Ascending aorta (tissue), 2 donors: ENCODE data around the gene WAC. TPM values are rescaled to one million over a fixed set of nuclear protein-coding genes. Genes with fewer than 3 reads are reported as not detected.
"Not testable (repeated sequence)": the region's sequence is repeated elsewhere in the genome, so short reads cannot be mapped to it uniquely, and the experiment has no call there.

Experiments
- DNase-seq, 2 donors: peaks; one replicate each; pipeline ENCODE4 v3.0.0-alpha.2; 2019; ENCODE audit warnings: low spot score in 2 of 2
- H3K27ac ChIP-seq, 2 donors: fragments of 200-600 bp; sonication (generic); one replicate each; pipeline ENCODE4 v1.5.1; 2016 to 2017; ENCODE audit warnings: mild to moderate bottlenecking in 1 of 2
- H3K27me3 ChIP-seq: fragments of 200-600 bp; sonication (generic); one replicate; pipeline ENCODE4 v1.5.1; 2017
- H3K36me3 ChIP-seq, 2 donors: fragments of 200-600 bp; sonication (generic); one replicate each; pipeline ENCODE4 v1.5.1; 2016
- H3K4me1 ChIP-seq, 2 donors: fragments of 200-600 bp; sonication (generic); one replicate each; pipeline ENCODE4 v1.5.1; 2016 to 2017; ENCODE audit warnings: mild to moderate bottlenecking in 1 of 2
- H3K4me3 ChIP-seq, 2 donors: fragments of 200-600 bp; sonication (generic); one replicate each; pipeline ENCODE4 v1.5.1; 2016 to 2017; ENCODE audit warnings: mild to moderate bottlenecking in 1 of 2
- H3K9me3 ChIP-seq, 2 donors: fragments of 200-600 bp; sonication (generic); one replicate each; pipeline ENCODE4 v1.5.1; 2016
- intact Hi-C: fragments of 100-400 bp; cut with DNase I; formaldehyde crosslinking; loops from one replicate; pipeline ENCODE4 v1.15.1; 2023
- total RNA-seq: library from RNA; depleted of rRNA; stranded (reverse); fragments of >200 nt; gene quantifications from one replicate; pipeline ENCODE4 v1.1.0, GENCODE V29; 2016
- TF ChIP-seq, protein P1 (sequence below), 3 experiments: fragments of 200-600 bp in 2 of 3; fragments of 450-650 bp in 1 of 3; sonication (generic) in 2 of 3; IDR thresholded peaks; one replicate each; pipeline ENCODE4 v1.5.1; 2016 to 2019; ENCODE audit warnings: antibody characterized with exemption in 3 of 3, mild to moderate bottlenecking in 1 of 3, moderate library complexity in 1 of 3

The WAC gene
- total RNA-seq, 1 donor from 2014 or later, result 30.5 TPM

DNA sequence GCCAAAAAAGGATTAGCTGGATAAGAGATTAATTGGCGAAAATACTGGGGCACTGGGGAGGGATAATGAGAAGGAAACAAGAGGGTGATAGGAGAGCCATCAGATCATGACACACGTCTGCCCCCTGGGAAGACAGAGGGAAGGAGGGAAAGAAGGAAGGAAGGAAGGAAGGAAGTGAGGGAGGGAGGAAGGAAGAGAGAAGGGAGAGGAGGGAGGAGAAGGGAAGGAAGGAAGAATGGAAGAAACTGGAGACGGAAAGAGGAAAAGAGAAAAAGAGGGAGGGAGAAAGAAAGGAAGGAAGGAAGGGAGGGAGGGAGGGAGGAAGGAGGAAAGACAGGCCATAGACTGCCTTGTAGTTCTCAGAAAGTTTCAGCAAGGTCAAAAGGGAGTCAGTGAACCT, 37.8 kb upstream of the WAC start:
- H3K9me3 ChIP-seq, result no peaks in the 10 kb centered on the region
- H3K4me1 ChIP-seq, result no peaks in the 10 kb centered on the region
- no peak overlapping the region for H3K4me3 ChIP-seq
- TF ChIP-seq, protein P1, sequence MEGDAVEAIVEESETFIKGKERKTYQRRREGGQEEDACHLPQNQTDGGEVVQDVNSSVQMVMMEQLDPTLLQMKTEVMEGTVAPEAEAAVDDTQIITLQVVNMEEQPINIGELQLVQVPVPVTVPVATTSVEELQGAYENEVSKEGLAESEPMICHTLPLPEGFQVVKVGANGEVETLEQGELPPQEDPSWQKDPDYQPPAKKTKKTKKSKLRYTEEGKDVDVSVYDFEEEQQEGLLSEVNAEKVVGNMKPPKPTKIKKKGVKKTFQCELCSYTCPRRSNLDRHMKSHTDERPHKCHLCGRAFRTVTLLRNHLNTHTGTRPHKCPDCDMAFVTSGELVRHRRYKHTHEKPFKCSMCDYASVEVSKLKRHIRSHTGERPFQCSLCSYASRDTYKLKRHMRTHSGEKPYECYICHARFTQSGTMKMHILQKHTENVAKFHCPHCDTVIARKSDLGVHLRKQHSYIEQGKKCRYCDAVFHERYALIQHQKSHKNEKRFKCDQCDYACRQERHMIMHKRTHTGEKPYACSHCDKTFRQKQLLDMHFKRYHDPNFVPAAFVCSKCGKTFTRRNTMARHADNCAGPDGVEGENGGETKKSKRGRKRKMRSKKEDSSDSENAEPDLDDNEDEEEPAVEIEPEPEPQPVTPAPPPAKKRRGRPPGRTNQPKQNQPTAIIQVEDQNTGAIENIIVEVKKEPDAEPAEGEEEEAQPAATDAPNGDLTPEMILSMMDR (IDR thresholded peaks at IDR 0.05), result no peak
- no peaks in the 10 kb centered on the region for H3K27me3 ChIP-seq
- DNase-seq, result no peak
- intact Hi-C loops, result no loop called here
- H3K36me3 ChIP-seq, result no peaks in the 10 kb centered on the region
- no peak overlapping the region for H3K27ac ChIP-seq

DNA sequence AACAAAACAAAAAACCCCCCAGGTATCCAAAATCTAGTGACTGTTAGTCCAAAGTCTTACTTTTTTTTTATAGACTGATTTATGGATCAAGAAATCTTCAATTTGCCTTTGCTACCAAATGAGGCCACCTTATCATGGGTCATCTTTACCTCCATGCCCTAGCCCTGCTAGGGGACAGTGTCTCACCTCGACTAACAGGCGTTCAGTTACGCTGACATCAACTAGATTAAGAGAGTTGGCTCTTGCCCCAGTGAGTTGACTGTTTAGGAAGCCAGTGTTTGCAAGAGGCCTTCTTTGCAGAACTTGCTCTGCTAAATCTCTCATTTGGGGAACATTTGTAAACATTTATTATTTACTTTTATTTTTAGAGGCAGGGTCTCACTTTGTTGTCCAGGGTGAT, 36.9 kb upstream of the WAC start:
- H3K27me3 ChIP-seq, result no peaks in the 10 kb centered on the region
- no peak overlapping the region for H3K27ac ChIP-seq
- no peaks in the 10 kb centered on the region for H3K9me3 ChIP-seq
- no peak overlapping the region for H3K4me3 ChIP-seq
- TF ChIP-seq, protein P1 (IDR thresholded peaks at IDR 0.05), result no peak
- DNase-seq, result no peak
- H3K4me1 ChIP-seq, result no peaks in the 10 kb centered on the region
- H3K36me3 ChIP-seq, result no peaks in the 10 kb centered on the region
- intact Hi-C loops, result no loop called here

DNA sequence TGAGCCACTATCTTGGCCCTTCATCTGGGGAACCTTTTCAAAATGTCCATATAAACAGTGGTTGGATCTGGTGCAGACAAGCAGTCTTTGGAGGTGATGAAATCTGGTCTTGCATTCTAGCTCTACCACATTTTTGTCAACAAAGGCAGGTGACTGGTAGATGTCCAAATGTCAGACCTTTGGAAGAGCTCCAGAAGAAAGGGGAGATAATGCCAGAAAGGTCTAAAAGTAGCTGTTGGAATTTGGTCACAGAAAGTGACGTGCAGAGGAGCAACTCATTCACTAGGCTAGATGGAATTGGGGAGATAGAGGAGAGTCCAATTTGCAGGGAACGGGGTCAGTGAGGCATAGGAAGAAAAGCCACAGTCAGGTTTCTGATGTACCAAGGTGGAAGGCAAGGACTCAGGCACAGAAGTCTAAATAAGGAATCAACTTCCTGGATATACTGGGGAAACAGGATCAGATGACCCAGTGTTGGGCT, 36.4 kb upstream of the WAC start:
- TF ChIP-seq, protein P1 (IDR thresholded peaks at IDR 0.05), result no peak
- Histone ChIP-seq H3K9me3 (no peaks in the 10 kb centered on the region), H3K27me3 (no peaks in the 10 kb centered on the region), H3K4me1 (no peaks in the 10 kb centered on the region), H3K27ac (no peak overlapping the region), H3K4me3 (no peak overlapping the region), H3K36me3 (no peaks in the 10 kb centered on the region)
- intact Hi-C loops, result no loop called here
- DNase-seq, result no peak

DNA sequence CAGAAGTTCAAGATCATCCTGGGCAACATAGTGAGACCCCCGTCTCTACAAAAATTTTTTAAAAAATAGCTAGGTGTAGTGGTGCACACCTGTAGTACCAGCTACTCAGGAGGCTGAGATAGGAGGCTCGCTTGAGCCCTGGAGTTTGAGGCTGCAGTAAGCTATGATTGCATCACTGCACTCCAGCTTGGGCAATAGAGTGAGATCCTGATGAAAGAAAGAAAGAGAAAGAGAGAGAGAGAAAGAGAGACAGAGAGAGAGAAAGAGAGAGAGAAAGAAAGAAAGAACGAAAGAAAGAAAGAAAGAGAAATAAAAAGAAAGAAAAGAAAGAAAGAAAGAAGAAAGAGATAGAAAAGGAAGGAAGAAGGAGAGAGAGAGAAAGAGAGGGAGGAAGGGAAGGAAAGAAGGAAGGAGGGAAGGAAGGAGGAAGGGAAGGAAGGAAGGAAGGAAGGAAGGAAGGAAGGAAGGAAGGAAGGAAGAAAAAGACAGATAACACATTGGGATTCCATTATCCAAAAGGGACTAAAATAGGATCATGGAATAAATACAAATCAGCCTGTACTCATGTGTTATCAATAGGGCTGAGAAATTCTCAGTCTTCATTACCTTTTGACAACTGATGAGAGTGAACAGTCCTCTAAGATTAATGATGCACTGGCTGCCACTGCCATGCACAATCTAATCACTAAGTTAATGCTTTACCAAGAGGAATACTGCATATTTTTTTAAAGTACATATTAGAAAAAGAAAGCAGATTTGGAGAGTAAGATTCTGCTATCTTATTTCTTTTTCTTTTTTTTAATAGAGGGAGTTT, 35.4 kb upstream of the WAC start:
- no peak overlapping the region for H3K27ac ChIP-seq

DNA sequence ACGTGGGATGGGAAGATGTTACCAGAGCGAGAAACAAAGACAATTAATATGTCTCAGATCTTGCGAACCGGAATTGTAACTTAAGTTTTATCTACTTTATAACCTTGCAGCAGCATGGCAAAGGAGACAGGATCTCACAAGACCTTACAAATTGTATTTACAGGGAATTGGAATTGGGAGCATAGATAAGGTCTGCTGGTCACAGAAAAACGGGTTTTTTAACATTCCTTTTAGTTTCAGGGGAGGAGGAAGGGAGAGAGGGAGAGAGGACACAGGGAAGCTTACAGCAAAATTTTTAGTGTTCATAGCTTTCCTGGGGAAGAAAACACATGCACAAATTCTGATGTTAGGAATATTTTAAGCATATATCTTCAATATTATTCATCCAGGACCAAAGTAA, 32.7 kb upstream of the WAC start:
- H3K27me3 ChIP-seq, H3K4me1 ChIP-seq, intact Hi-C loops, H3K4me3 ChIP-seq, H3K9me3 ChIP-seq, DNase-seq, H3K36me3 ChIP-seq, H3K27ac ChIP-seq: not testable (repeated sequence)

More for the DNA sequence above, 35.4 kb upstream of the WAC start:
- H3K27me3 ChIP-seq, result no peaks in the 10 kb centered on the region
- TF ChIP-seq, protein P1 (IDR thresholded peaks at IDR 0.05), result no peak
- H3K36me3 ChIP-seq, result no peaks in the 10 kb centered on the region
- H3K9me3 ChIP-seq, result no peaks in the 10 kb centered on the region
- no peak overlapping the region for H3K4me3 ChIP-seq
- no peak for DNase-seq
- H3K4me1 ChIP-seq, result no peaks in the 10 kb centered on the region
- intact Hi-C loops, result no loop called here

DNA sequence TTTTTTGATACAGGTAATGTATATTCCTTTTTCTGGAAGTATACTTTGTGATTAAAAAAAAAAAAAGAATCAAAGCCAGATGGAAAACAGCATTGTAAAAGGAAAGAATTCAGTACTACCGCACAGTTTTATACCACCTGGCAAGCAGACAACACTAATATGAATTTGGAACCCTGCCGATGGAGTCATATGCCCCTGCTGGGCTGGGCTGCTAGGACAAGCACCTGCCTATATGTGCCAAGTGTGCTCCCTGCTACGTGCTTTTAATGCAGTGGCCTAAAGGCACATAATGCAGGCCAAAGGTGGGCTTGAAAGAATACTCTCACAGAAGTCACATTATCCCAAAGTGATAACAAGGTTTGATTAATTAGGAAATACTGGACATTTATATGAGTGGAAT, 29.8 kb upstream of the WAC start:
- H3K9me3 ChIP-seq, result no peaks in the 10 kb centered on the region
- no peak overlapping the region for H3K27ac ChIP-seq
- H3K36me3 ChIP-seq, result no peaks in the 10 kb centered on the region
- TF ChIP-seq, protein P1 (IDR thresholded peaks at IDR 0.05), result no peak
- H3K27me3 ChIP-seq, result no peaks in the 10 kb centered on the region
- no peaks in the 10 kb centered on the region for H3K4me1 ChIP-seq
- DNase-seq, result no peak
- no peak overlapping the region for H3K4me3 ChIP-seq
- intact Hi-C loops, result no loop called here
